Fibroblast of lung (primary cell): ENCODE measurements around the gene L3MBTL4. TPM values are rescaled to one million over a fixed set of nuclear protein-coding genes. Genes with fewer than 3 reads are reported as not detected.
A peak's percentile ranks its signal among the peaks of the same experiment; 100 is the strongest.

Experiments
- DNase-seq, 2 donors: peaks; one replicate each; pipeline versions ENCODE4 v3.0.0 to v3.0.0-alpha.2; 2010; ENCODE audit warnings: low read depth in 2 of 2
- H2AFZ ChIP-seq: 2 replicates; pipeline ENCODE4 v1.5.1; 2012; ENCODE audit warnings: low read length, control low read depth, inconsistent platforms
- H3K27ac ChIP-seq: 2 replicates; pipeline ENCODE4 v1.5.1; 2011; ENCODE audit warnings: low read length, control low read depth; ENCODE audit not compliant: insufficient read depth
- H3K27me3 ChIP-seq: 2 replicates; pipeline ENCODE4 v1.5.1; 2011; ENCODE audit warnings: mild to moderate bottlenecking, low read length; ENCODE audit not compliant: control insufficient read depth, insufficient read depth
- H3K36me3 ChIP-seq: 2 replicates; pipeline ENCODE4 v1.5.1; 2011; ENCODE audit warnings: low read length; ENCODE audit not compliant: control insufficient read depth, insufficient read depth
- H3K4me1 ChIP-seq: 2 replicates; pipeline ENCODE4 v1.5.1; 2011; ENCODE audit warnings: low read length; ENCODE audit not compliant: control insufficient read depth, insufficient read depth; ENCODE audit errors: extremely low read depth
- H3K4me2 ChIP-seq: 2 replicates; pipeline ENCODE4 v1.5.1; 2011; ENCODE audit warnings: low read length, control low read depth; ENCODE audit not compliant: insufficient read depth; ENCODE audit errors: extremely low read depth
- H3K4me3 ChIP-seq, 4 experiments: fragments of 200-600 bp in 1 of 4; sonication (generic) in 1 of 4; replicated peaks in 1 of 4; 2 replicates each; pipeline ENCODE4 v1.5.1; 2011 to 2016; ENCODE audit warnings: low read length in 4 of 4, low read depth in 3 of 4, mild to moderate bottlenecking in 3 of 4, control low read depth in 2 of 4, inconsistent platforms in 1 of 4, mixed read lengths in 1 of 4; ENCODE audit not compliant: insufficient read depth in 1 of 4; ENCODE audit errors: control extremely low read depth in 1 of 4
- H3K79me2 ChIP-seq: 2 replicates; pipeline ENCODE4 v1.5.1; 2012; ENCODE audit warnings: mild to moderate bottlenecking, low read length, inconsistent platforms; ENCODE audit not compliant: control insufficient read depth, insufficient read depth
- H3K9ac ChIP-seq: 2 replicates; pipeline ENCODE4 v1.5.1; 2011; ENCODE audit warnings: mild to moderate bottlenecking, low read length, control low read depth; ENCODE audit not compliant: insufficient read depth
- H3K9me3 ChIP-seq: 2 replicates; pipeline ENCODE4 v1.5.1; 2012; ENCODE audit warnings: low read depth, low read length; ENCODE audit not compliant: control insufficient read depth, insufficient read depth
- H4K20me1 ChIP-seq: 2 replicates; pipeline ENCODE4 v1.5.1; 2011; ENCODE audit warnings: low read length; ENCODE audit not compliant: control insufficient read depth, insufficient read depth; ENCODE audit errors: extremely low read depth
- CTCF ChIP-seq, 2 donors: IDR thresholded peaks in 1 of 2; conservative IDR thresholded peaks in 1 of 2; 1 replicate in 1 of 2; 2 replicates in 1 of 2; pipeline ENCODE4 v1.5.1; 2011 to 2012; ENCODE audit warnings: low read length in 2 of 2, control low read depth in 1 of 2, inconsistent platforms in 1 of 2, low read depth in 1 of 2, mild to moderate bottlenecking in 1 of 2
- EZH2 ChIP-seq: IDR thresholded peaks from 2 replicates; pipeline ENCODE4 v1.5.1; 2012; ENCODE audit warnings: low read length, control low read depth, mild to moderate bottlenecking; ENCODE audit errors: missing control alignments
- polyA plus RNA-seq, 2 donors: library from polyadenylated mRNA; depleted of rRNA in 1 of 2; stranded (reverse) in 1 of 2; unstranded in 1 of 2; fragments of >200 nt; gene quantifications; 2 replicates each; pipeline ENCODE4 v1.2.1, GENCODE V29; 2011 to 2012; ENCODE audit warnings: missing spikeins in 1 of 2
- total RNA-seq: library from RNA; depleted of rRNA; stranded (reverse); fragments of >200 nt; gene quantifications from 2 replicates; pipeline ENCODE4 v1.2.1, GENCODE V29; 2014

The L3MBTL4 gene
- total and polyA plus RNA-seq, 2 donors (not counting 1 experiment from before 2014, with no cell fraction given): 0.06 to 0.33 TPM

- no peaks in the 10 kb centered on the region for H4K20me1 ChIP-seq
- H3K9ac ChIP-seq: no peak overlapping the region
- TF ChIP-seq EZH2 (no peak), CTCF (conservative IDR thresholded peaks at IDR 0.05 in 1 of 2, IDR thresholded peaks at IDR 0.05 in 1 of 2; ENCODE audit: low read depth in 1 of 2, low read length in 2 of 2) (no peak)
- no peak overlapping the region for H2AFZ ChIP-seq
- no peaks in the 10 kb centered on the region for H3K4me1 ChIP-seq
- H3K4me3 ChIP-seq: no peak overlapping the region
- no peaks in the 10 kb centered on the region for H3K27me3 ChIP-seq
- H3K79me2 ChIP-seq: no peaks in the 10 kb centered on the region
- DNase-seq: peak; percentile 6 to 60
- H3K36me3 ChIP-seq: no peaks in the 10 kb centered on the region
- no peaks in the 10 kb centered on the region for H3K9me3 ChIP-seq
- H3K27ac ChIP-seq: no peak overlapping the region
- no peak overlapping the region for H3K4me2 ChIP-seq
These were observed 293.9 kb downstream of the L3MBTL4 start for GRCh38 chr18:6120820-6121279.

- Histone ChIP-seq H3K4me3 (no peak overlapping the region), H4K20me1 (no peaks in the 10 kb centered on the region), H3K4me1 (no peaks in the 10 kb centered on the region), H3K36me3 (no peaks in the 10 kb centered on the region), H3K4me2 (no peak overlapping the region), H3K79me2 (no peaks in the 10 kb centered on the region), H3K9ac (no peak overlapping the region), H2AFZ (no peak overlapping the region), H3K9me3 (no peaks in the 10 kb centered on the region), H3K27me3 (no peaks in the 10 kb centered on the region), H3K27ac (no peak overlapping the region)
- no peak for DNase-seq
- TF ChIP-seq EZH2 (no peak), CTCF (conservative IDR thresholded peaks at IDR 0.05 in 1 of 2, IDR thresholded peaks at IDR 0.05 in 1 of 2; ENCODE audit: low read depth in 1 of 2, low read length in 2 of 2) (no peak)
These were observed 294.9 kb downstream of the L3MBTL4 start for GRCh38 chr18:6119761-6120160.

DNA sequence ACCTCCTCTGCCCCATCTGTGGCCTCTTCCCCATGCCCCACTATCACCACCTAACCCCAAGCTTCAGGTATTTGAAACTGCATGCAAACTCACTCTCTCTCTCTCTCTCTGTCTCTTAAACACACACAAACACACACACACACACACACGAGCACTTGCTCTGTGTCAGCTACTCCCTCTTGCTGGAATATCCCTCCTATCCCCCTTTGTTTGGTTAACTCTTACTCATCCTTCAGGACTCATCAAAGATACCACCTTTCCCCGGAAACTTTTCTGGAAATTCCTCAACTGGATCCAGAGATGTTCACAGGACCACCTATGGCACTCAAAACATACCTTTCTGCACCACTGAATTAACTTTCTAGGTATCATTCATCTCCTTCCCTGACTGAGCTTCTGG lies 296.6 kb downstream of the L3MBTL4 start:
- Histone ChIP-seq H4K20me1 (no peaks in the 10 kb centered on the region), H3K36me3 (no peaks in the 10 kb centered on the region), H3K4me2 (no peak overlapping the region), H3K4me1 (no peaks in the 10 kb centered on the region), H3K79me2 (no peaks in the 10 kb centered on the region), H3K9me3 (no peaks in the 10 kb centered on the region), H2AFZ (no peak overlapping the region), H3K4me3 (no peak overlapping the region), H3K9ac (no peak overlapping the region), H3K27me3 (no peaks in the 10 kb centered on the region), H3K27ac (no peak overlapping the region)
- TF ChIP-seq CTCF (conservative IDR thresholded peaks at IDR 0.05 in 1 of 2, IDR thresholded peaks at IDR 0.05 in 1 of 2; ENCODE audit: low read depth in 1 of 2, low read length in 2 of 2) (no peak), EZH2 (no peak)
- no peak for DNase-seq
